Activated CD8-positive, alpha-beta T cell treated with anti-CD3 and anti-CD28 coated beads for 36 hours (primary cell): Measurements from ENCODE around the gene VPS35L. TPM values are rescaled to one million over a fixed set of nuclear protein-coding genes. Genes with fewer than 3 reads are reported as not detected.
A peak's percentile ranks its signal among the peaks of the same experiment; 100 is the strongest.

Experiments
- ATAC-seq: fragments of 200-7000 bp; cut with Tn5 transposase; one replicate; pipeline ENCODE4 v1.10.0; 2021; ENCODE audit warnings: mild to moderate bottlenecking, moderate library complexity
- CTCF ChIA-PET: fragments of 350-600 bp; sonication (Branson Sonifier 250); formaldehyde crosslinking; loops from one replicate; lab custom pipeline; 2021; ENCODE audit warnings: antibody characterized with exemption; lab: Charles Lee
- POLR2A ChIA-PET: fragments of 350-600 bp; sonication (Branson Sonifier 250); formaldehyde crosslinking; loops from one replicate; lab custom pipeline; 2021; ENCODE audit warnings: antibody characterized with exemption; lab: Charles Lee
- DNase-seq: peaks from one replicate; pipeline ENCODE4 v3.0.0-alpha.2; 2020
- H3K27ac Mint-ChIP-seq: one replicate; pipeline ENCODE4 v1.8.0; 2021; ENCODE audit warnings: mild to moderate bottlenecking, mixed read lengths
- H3K27me3 Mint-ChIP-seq: one replicate; pipeline ENCODE4 v1.8.0; 2021; ENCODE audit warnings: mixed read lengths
- H3K36me3 Mint-ChIP-seq: one replicate; pipeline ENCODE4 v1.8.0; 2021; ENCODE audit warnings: low read depth, mixed read lengths
- H3K4me1 Mint-ChIP-seq: one replicate; pipeline ENCODE4 v1.8.0; 2021; ENCODE audit warnings: low read depth, mixed read lengths
- H3K4me3 Mint-ChIP-seq: one replicate; pipeline ENCODE4 v1.8.0; 2021; ENCODE audit warnings: mild to moderate bottlenecking, moderate library complexity, mixed read lengths
- H3K9me3 Mint-ChIP-seq: one replicate; pipeline ENCODE4 v1.8.0; 2021; ENCODE audit warnings: mixed read lengths
- CTCF ChIP-seq: fragments of 200-600 bp; IDR thresholded peaks from one replicate; pipeline ENCODE4 v1.8.0; 2022; ENCODE audit warnings: antibody characterized with exemption, mild to moderate bottlenecking
- intact Hi-C: fragments of 100-400 bp; cut with micrococcal nuclease; formaldehyde crosslinking; loops from one replicate; pipeline ENCODE4 v1.10.0; 2022
- total RNA-seq, 2 experiments: library from RNA; stranded (reverse); gene quantifications; one replicate each; pipeline ENCODE4 v1.2.3, GENCODE V29; 2021

VPS35L gene
- total RNA-seq, 2 experiments from 2014 or later = 32.1 to 34.8 TPM

DNA sequence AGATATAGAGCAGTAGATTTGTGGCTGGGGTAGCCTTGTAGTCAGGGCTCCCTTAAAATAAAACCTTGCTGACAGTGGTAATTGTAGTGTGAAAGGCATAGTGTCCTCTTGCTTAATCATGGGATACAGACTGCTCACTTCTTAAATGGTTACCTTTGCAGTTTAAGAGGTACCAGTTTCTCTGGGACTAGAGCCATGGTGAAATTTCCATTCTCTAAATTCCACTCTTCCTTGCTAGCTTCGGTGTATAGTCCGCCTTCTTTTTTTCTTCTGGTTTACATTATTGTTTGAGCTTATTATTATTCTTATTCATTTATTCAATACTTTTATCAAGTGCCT lies 30.1 kb upstream of the VPS35L start:
- H3K27ac Mint-ChIP-seq = no peak overlapping the region
- POLR2A ChIA-PET = interaction anchor here (1.1 to 2.6 kb wide), 3 partner anchors 11 to 30 kb away, joined by 3 to 21 read pairs (median 4); partner anchors contain the start of gene VPS35L

DNA sequence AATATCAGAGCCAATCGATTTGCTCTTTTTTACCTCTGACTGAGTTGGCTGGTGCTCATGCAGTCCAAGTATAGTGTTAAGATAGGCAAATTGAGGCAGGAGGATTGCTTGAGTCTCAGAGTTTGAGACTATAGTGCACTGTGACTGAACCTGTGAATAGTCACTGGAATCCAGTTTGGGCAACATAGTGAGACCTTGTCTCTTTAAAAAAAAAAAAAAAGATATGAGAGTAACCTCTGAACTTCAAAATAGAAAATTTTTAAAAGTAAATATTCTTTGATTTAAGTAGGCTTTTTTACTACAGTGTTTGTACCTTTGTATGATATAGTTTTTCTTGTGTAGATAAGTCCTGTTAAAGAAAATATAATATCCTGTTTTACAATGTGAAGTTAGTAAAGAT lies 28.3 kb upstream of the VPS35L start:
- no peak for DNase-seq
- ATAC-seq = no peak
- H3K4me3 Mint-ChIP-seq = no peak overlapping the region
- TF ChIP-seq CTCF = no peak
- no peak overlapping the region for H3K27ac Mint-ChIP-seq
- peaks cover 16% of the 10 kb centered on the region for H3K4me1 Mint-ChIP-seq
- POLR2A ChIA-PET = no interaction called here
- intact Hi-C loops = no loop called here
- CTCF ChIA-PET = no interaction called here
- H3K9me3 Mint-ChIP-seq = no peaks in the 10 kb centered on the region
- H3K36me3 Mint-ChIP-seq = peaks cover 13% of the 10 kb centered on the region
- no peaks in the 10 kb centered on the region for H3K27me3 Mint-ChIP-seq

More for the DNA sequence above, 30.1 kb upstream of the VPS35L start:
- TF ChIP-seq CTCF = no peak
- DNase-seq (no peak), ATAC-seq (no peak)
- H3K4me1 Mint-ChIP-seq = peaks cover 22% of the 10 kb centered on the region
- intact Hi-C loops = no loop called here
- no peaks in the 10 kb centered on the region for H3K27me3 Mint-ChIP-seq
- CTCF ChIA-PET = interaction anchor here (1.2 to 2.6 kb wide), 4 partner anchors 13 to 361 kb away, joined by 4 to 23 read pairs (median 4); partner anchors contain the start of gene VPS35L
- H3K36me3 Mint-ChIP-seq = peaks cover 9% of the 10 kb centered on the region
- no peaks in the 10 kb centered on the region for H3K9me3 Mint-ChIP-seq
- peak overlapping the region; percentile 97 for H3K4me3 Mint-ChIP-seq

DNA sequence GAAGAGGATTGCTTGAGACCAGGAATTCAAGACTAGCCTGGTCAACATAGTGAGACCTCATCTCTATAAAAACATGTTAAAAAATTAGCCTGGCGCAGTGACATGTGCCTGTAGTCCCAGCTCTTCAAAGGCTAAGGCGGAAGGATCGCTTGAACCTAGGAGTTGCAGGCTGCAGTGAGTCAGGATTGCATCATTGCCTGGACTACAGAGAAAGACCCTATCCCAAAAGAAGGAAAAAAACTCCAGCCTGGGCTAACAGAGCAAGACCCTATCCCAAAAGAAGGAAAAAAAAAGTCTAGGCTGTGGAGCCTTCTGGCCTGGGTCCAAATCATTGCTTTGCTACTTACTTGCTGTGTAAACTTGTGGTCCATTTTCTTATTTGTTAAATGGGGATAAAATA lies 26.8 kb upstream of the VPS35L start:
- peaks cover 20% of the 10 kb centered on the region for H3K36me3 Mint-ChIP-seq
- intact Hi-C loops = no loop called here
- POLR2A ChIA-PET = interaction anchor here (1.1 kb wide), 1 partner anchor 368 kb away, joined by 3 read pairs; no protein-coding TSS in a partner anchor
- no peaks in the 10 kb centered on the region for H3K9me3 Mint-ChIP-seq
- H3K4me3 Mint-ChIP-seq = no peak overlapping the region
- H3K27ac Mint-ChIP-seq = no peak overlapping the region
- DNase-seq (no peak), ATAC-seq (no peak)
- H3K27me3 Mint-ChIP-seq = no peaks in the 10 kb centered on the region
- CTCF ChIA-PET = interaction anchor here (1.1 to 1.6 kb wide), 3 partner anchors 10 to 26 kb away, joined by 3 to 12 read pairs (median 4); partner anchors contain the start of gene VPS35L
- peaks cover 9% of the 10 kb centered on the region for H3K4me1 Mint-ChIP-seq
- TF ChIP-seq CTCF = no peak

DNA sequence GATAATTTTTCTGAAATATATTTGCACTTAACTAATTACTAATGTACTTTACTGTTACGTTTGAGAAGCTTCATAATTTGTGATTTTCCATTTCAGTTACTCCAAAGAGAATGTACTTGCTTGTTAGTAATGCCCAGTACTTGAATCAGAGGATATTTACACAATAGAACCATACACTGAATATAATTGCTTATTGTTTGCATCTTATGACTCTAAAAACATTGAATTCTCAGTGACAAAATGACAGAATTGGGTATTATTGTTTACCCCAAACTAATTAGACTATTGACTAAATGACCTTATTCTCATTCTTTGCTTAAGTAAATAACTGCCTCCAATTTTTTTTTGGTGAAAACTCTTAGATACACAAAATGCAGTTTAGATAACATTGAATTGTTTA lies 22.9 kb upstream of the VPS35L start:
- no peak overlapping the region for H3K27ac Mint-ChIP-seq
- intact Hi-C loops = no loop called here
- DNase-seq (no peak), ATAC-seq (no peak)
- no peak for TF ChIP-seq CTCF
- peaks cover 37% of the 10 kb centered on the region for H3K36me3 Mint-ChIP-seq
- CTCF ChIA-PET = no interaction called here
- no peaks in the 10 kb centered on the region for H3K9me3 Mint-ChIP-seq
- no peaks in the 10 kb centered on the region for H3K4me1 Mint-ChIP-seq
- POLR2A ChIA-PET = interaction anchor here (1.2 kb wide), 1 partner anchor 9 kb away, joined by 4 read pairs; the partner anchor contains the start of gene CCP110
- no peaks in the 10 kb centered on the region for H3K27me3 Mint-ChIP-seq
- no peak overlapping the region for H3K4me3 Mint-ChIP-seq

DNA sequence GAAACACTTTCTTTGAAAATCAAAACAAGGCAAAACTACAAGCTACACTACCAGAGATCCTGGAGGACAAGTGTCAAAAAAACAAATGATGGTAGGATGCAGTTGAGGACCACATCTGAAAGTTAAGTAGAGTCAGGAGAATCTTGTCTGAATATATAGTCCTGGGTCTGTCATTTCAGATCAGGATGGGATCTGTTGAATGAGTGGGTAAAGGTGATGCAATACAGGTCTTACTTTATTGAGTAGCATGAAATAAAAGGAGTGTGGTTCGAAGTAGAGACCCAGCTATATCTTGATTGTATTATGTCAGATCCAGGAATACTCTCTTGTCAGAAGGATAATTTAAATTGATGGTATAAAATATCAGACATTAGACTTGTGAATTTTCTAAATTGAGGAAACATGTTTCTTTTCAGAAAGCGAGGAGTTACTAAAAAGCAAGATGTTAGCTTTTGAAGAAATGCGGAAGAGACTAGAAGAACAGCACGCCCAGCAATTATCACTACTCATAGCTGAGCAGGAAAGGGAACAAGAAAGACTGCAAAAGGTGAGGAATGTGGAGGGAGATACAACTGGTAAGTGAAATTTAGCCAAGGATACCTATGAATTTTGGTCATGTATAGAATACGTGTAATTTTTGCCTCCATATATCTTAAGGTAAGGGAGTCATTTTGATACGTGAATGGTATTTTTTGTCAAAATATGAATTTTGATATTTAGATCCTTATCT lies 15.1 kb upstream of the VPS35L start:
- POLR2A ChIA-PET = interaction anchor here (2.5 kb wide), 1 partner anchor 11 kb away, joined by 13 read pairs; no protein-coding TSS in a partner anchor
- Mint-ChIP-seq H3K4me1 (no peaks in the 10 kb centered on the region), H3K27ac (no peak overlapping the region), H3K9me3 (no peaks in the 10 kb centered on the region), H3K27me3 (no peaks in the 10 kb centered on the region), H3K36me3 (peaks cover 45% of the 10 kb centered on the region), H3K4me3 (no peak overlapping the region)
- CTCF ChIA-PET = interaction anchor here (1.2 to 1.5 kb wide), 4 partner anchors 9 to 38 kb away, joined by 3 to 5 read pairs (median 4); partner anchors contain the start of gene VPS35L
- no peak for TF ChIP-seq CTCF
- DNase-seq (no peak), ATAC-seq (no peak)
- intact Hi-C loops = no loop called here
